ENCODE measurements around the gene LPP.

- no peak for TF ChIP-seq CTCF (IDR thresholded peaks at IDR 0.05 in 2 of 3, conservative IDR thresholded peaks at IDR 0.05 in 1 of 3; ENCODE audit: borderline replicate concordance in 1 of 3, insufficient read depth in 1 of 3, low read depth in 2 of 3, low read length in 2 of 3)
- no peak for TF ChIP-seq SP1 (IDR thresholded peaks at IDR 0.05; ENCODE audit: low read depth)
- TF ChIP-seq POLR2A (IDR thresholded peaks at IDR 0.05; ENCODE audit: borderline replicate concordance, extremely low read depth, insufficient read depth, insufficient read length), result no peak
- no peak for TF ChIP-seq ATF3 (IDR thresholded peaks at IDR 0.05)
- TF ChIP-seq EZH2phosphoT487 (IDR thresholded peaks at IDR 0.05; ENCODE audit: borderline replicate concordance), result no peak
- TF ChIP-seq EZH2 (IDR thresholded peaks at IDR 0.05), result no peak
- TF ChIP-seq POLR2AphosphoS5 (IDR thresholded peaks at IDR 0.05; ENCODE audit: low read depth, low read length), result no peak
- TF ChIP-seq ZFX (IDR thresholded peaks at IDR 0.05), result no peak
- TF ChIP-seq ZBTB33 (IDR thresholded peaks at IDR 0.05; ENCODE audit: extremely low read depth, insufficient replicate concordance, low read length), result no peak
- TF ChIP-seq CEBPB (IDR thresholded peaks at IDR 0.05; ENCODE audit: low read depth), result no peak
- TF ChIP-seq MAX (IDR thresholded peaks at IDR 0.05), result no peak
- no peak for TF ChIP-seq RAD21 (IDR thresholded peaks at IDR 0.05; ENCODE audit: low read depth)
- TF ChIP-seq ZNF274 (IDR thresholded peaks at IDR 0.05; ENCODE audit: low read depth, low read length), result no peak
Observed at GRCh38 chr3:188510366-188510765, 356.4 kb downstream of the LPP start.
